Activated CD4-positive, CD25-positive, alpha-beta regulatory T cell treated with anti-CD3 and anti-CD28 coated beads, Interleukin-2, amount 50 U/mL, for 24 hours (primary cell): Measurements from ENCODE around the gene BACE2.

ENCODE experiments used
- ATAC-seq, 2 donors: fragments of 150-1000 bp; cut with Tn5 transposase; one replicate each; pipeline ENCODE4 v1.10.0; 2021; ENCODE audit warnings: mild to moderate bottlenecking in 1 of 2, moderate library complexity in 1 of 2

Gene BACE2

DNA sequence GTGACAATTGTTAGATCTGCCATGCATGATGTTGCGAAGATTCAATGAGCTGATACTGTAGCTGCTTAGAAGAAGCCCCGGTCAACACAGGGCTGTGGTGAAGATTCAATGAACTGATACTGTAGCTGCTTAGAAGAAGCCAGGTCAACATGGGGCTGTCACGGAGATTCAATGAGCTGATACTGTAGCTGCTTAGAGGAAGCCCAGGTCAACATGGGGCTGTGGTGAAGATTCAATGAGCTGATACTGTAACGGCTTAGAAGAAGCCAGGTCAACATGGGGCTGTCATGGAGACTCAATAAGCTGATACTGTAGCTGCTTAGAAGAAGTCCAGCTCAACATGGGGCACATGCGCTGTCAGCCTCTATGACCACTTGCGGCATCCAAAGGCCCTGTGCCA lies 18.8 kb upstream of the BACE2 start:
- ATAC-seq = peak in 1 of 2 donors; percentile 17

DNA sequence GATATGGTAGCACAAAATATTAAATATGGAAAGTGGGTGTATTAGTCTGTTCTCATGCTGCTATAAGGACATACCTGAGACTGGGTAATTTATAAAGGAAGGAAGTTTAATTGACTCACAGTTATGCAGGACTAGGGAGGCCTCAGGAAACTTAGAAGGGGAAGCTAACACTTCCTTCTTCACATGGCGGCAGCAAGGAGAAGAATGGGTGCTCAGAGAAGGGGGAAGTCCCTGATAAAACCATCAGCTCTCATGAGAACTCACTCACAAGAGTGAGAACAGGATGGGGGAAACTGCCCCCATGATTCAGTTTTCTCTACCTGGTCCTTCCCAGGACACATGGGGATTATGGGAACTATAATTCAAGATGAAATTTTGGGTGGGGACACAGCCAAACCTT lies 15.8 kb upstream of the BACE2 start:
- no peak for ATAC-seq

DNA sequence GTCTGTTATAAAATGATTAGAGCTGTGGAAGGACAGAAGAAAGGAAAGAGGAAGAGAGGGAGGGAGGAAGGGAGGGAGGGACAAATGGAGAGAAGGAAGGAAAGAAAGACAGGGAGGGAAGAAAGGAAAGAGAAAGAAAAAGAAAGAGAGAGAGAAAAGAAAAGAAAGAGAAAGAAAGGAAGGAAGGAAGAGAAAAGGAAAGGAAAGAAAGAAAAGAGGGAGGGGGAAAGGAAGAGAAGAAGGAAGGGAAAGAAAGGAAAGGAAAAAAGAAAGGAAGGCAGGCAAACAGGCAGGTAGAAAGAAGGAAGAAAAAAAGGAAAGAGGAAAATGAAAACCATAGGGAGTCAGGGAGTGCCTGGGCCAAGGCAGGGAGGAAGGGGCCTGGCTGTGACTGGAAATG lies 14.5 kb upstream of the BACE2 start:
- ATAC-seq = no peak

DNA sequence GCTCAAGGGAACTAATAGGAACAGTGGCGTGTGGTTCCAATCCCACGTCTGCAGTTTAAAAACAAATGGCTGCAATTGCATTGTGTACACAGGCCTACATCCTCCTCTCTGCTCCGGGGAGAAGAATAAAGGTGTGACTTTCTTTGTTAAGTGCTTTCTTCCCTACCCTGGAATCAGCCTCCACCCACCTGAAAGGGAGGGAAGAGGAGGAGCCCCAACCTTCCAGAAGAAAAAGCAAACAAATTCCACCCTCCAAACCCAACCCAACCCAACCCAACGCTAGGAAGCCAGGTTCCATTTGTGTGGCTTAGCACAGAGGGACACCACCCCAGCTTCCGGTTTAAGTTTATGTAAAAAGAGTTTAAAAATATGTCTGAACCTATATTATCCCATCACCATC lies 11.8 kb upstream of the BACE2 start:
- ATAC-seq = no peak

DNA sequence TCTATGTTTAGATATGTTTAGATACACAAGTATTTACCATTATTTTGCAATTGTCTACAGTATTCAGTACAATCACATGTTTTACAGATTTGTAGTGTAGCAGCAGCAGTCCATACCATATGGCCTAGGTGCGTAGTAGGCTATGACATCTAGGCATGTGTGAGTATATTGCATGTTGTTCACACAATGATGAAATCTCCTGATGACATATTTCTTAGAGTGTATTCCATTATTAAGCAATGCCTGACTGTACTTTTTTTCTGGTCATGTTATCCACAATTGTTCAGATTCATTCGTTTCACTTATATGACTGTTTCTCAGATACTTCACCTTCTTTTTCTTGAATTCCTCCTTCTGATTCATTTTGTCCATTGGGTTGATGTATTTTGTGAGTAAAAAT lies 9.9 kb upstream of the BACE2 start:
- ATAC-seq = no peak

DNA sequence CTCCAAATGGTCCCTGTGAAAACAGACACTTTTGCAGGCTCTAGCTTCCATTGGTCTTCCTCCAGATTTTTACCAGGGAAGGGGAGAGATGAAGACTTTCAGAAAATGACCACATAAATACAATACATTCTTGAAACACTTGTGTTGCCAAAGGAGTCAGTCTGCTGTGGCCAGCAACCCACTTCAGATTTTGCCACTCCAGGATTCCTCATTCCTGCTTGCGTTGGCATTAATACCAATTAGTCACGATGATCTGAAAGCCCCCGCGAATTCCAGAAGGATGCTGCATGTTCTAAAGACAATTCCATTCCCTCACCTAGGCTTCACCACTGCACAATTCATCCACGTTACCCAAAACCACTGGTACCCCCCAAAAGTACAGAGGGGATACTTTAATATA lies 7.9 kb upstream of the BACE2 start:
- ATAC-seq = no peak

DNA sequence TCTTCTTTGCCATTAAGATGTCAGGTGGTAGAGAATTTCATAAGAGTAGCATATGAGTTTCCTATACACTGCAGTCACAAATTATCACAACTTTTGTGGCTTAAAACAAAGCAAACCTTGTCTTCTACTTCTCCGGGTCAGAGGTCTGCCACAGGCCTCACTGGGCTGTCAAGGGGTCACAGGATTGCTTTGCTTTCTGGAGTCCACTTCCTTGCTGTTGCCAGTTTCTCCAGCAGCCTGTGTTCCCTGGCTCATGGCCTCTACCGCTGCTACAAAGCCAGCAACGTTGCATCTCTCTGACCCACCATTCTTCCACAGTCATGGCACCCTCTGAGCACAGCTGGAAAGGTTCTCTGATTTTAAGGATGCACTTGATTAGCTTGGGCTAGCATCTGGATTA lies 6.5 kb upstream of the BACE2 start:
- no peak for ATAC-seq

DNA sequence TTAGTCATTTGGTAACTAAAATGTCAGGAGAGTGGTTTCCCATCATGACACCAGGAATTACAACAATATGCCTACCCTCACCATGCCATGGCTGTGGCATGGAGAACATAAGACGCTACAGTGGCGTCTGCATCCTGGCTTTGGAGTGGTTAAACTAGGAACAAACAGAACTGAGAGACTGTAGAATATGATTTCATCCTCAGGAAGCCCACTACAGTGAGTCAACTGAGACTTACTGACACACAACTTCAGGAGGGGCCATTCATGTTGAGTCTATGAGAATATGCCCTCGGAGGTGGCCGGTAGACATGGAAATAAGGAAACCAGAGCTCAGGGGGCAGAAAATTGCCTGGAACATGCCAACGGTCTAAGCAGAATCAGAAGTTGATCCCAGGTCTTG lies 5.9 kb upstream of the BACE2 start:
- no peak for ATAC-seq

DNA sequence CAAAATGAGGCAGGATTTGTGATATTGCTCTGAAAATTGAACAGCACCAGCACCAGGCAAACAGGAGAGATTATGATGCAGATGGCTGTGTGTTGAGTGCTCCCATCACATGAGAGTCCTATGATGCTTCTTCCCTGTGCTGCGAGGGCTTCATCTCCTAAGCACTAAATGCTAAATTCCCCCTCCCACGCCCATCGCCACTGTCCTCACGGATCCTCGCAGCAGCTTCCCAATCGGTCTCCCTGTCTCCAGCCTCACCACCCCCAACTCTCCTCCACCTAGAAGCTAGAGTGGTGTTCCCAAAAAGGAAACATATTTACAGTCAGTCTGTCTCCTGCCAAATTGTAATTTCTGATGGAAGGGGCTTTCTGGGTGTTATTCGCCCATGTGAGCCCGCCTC lies 4.9 kb upstream of the BACE2 start:
- no peak for ATAC-seq

DNA sequence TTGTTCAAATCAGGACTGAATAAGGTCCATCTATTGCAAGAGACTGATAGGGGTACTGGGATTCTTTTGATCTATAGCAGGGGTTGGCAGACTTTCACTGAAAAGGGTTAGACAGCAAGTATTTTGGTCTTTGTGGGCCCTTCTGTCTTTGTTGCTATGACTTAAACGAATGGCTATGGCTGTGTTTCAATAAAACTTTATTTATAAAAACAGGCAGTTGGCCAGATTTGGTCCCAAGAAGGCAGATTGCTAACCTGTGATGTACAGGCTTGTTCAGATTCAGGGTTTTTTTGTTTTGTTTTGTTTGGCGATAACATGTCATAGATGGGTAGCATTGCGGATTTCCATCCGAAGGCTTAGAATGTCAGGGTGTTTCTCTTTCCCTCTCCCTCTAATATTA lies 3.9 kb upstream of the BACE2 start:
- no peak for ATAC-seq

DNA sequence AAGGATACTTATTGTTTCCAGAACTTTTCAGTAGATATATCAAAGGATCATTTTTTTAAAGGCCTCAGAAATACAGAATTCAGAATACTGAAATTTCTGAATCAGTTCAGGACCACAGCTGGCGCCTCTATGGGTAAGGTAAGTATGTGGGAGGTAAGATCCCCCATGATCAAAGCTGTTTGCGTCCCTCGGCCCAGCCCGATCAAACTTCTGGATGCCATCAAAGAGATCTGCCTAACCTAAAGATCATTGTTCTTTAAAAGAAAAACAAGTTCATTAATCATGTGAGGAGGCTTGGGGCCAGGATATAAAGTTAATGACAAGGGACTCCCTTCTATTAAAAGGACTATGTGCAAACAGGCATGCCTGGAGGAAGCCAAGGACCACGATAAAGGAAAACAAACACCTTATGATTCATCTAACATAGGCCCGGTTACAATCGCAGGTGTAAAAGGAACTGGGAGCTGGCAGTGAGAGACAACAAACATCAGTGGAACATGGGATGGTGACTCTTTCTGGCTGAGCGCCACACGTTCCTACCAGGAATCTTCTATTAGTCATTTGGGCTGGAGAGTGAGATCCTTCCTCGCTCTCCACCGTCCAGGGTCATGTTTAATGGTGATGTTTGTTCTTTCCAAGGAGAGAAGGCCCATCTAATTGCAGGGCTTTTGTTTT lies 2.8 kb upstream of the BACE2 start:
- ATAC-seq = no peak

DNA sequence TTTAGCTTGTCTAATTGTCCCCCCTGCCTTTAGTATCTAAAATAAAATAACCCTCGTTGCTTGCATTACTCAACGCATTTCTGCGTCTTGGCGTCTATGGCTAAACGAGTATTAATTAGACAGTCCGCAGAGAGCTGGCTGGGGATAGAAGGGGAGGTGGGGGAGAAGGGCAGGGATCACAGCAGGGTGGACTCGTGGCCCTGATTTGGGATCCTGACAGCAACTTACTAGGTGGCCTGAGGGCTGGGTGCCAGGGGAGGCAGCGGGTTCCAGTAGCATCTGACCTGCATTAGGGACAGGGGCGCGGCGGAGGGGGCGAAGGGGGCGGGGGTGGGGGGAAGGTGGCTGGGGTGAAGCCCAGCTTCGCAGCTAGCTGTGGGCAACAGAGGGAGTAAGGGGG lies 1.1 kb upstream of the BACE2 start:
- ATAC-seq = no peak

DNA sequence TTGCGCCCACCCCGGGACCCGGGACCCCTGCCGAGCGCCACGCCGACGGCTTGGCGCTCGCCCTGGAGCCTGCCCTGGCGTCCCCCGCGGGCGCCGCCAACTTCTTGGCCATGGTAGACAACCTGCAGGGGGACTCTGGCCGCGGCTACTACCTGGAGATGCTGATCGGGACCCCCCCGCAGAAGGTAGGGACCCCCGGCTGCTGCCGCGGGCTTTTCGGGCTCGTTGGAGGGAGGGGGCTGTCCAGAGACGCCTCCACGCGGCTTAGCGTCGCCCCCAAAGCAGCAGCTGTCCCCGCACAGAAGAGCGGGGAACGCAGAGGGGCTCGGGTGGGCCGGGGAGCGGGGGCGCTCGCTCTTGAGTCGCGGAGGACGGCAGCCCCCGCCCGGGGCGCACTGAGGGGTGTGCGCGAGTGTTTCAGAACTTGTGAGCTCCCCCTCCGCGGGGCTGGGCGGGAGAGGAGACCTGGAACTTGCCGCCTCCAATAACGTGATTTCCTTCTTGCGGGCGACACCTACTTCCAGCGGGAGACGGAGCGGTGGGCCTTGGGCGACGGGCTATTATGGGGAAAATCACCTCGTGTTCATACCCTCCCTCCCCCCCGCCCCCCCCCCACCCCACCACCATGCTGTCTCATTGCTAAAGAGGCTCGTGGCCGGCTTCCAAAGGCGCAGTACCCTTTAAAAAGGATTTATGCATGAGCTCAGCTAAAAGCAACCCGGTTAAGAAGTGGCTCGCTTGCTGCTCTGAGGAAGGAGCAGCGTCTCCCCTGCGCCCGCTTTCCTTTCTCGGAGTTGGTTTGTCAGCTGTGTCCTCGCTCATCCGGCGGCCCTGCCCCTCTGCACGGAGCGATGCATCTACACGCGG lies 664 bp downstream of the BACE2 start:
- no peak for ATAC-seq

DNA sequence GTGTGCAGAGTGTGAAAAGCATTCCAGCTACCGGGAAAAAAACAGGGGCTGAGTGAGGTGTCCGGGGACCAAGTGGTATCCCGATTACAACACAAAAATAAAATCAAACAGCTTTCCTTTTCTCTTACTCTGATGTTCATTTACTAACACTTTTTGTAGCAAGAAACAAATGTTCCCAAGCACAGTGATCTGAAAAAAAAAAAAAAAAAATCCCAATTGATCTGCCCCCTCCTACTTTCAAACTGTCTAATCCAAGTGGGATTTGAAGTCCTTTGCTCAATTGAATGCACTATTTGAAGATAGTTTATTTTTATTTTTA lies 1.3 kb downstream of the BACE2 start:
- no peak for ATAC-seq

DNA sequence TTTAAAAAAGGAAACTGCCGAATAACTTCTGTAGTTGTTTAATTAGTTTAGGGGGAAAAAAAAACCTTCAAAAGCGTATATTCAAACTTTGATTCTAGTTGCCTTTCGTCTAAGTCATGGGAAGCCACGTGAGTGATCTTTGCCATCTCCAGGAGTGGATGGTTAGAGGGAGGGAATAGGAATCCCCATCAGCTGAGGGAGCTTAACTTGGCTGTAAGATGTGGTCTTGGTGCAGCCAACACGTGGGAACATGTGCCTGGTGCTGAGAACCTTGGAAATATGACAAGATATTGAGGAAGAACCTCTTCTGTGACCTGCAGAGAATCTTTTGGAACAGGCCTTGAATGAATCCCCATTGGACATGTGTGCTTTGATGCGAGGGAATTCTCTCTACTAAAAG lies 1.7 kb downstream of the BACE2 start:
- ATAC-seq = no peak

DNA sequence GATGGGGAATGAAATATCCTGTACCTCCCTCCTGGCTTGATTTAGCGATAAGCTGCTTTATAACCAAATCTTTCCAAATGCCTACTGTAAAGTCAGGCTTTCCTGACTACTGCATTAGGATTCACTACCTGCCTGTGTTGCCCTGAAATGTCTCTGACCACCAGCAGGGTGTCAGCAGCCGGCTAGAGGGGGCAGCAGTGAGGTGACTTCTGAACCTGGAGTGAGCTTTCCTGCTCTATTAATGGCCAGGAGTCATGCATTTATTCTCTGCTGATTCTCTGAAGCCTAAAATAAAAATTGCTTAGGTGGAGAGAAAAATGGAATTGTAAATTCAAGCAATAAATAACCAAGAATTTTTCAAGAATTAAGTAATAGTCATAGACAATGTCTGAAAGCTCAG lies 2.5 kb downstream of the BACE2 start:
- no peak for ATAC-seq

DNA sequence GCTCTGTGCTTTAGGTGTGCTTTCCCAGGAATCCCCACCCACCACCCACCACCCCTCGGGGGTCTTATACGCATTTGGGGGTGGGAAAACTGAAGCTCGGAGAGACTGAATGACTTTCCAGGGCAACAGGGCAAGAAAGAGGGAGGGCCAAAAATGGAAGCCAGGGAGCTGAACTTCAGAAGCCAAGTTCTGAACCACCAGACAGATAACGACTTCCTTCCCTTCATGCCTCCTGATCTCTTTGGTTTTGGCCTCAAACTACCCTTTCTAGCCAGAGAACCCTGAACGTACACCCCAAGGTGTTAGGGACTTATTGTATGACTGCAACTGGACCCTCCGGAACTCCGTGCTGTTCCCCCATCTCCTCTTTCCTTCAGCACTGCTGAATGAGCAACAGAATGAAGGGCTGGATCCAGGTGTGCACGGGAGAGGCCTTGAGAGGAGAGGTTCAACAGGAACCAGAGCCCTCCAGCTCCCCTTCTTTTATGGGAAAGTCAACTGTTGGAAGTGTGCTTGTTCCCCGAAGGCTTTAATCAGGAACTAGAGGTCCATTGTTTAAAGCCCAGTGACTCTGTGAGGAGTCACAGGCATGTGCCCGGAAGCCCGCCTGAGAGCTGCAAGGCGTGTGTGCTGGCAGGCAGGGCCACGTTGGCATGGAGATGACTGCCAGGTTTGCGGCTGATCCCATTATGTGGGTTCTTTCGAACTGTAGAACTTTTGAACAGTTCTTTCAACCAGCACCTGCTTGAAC lies 3.1 kb downstream of the BACE2 start:
- no peak for ATAC-seq

DNA sequence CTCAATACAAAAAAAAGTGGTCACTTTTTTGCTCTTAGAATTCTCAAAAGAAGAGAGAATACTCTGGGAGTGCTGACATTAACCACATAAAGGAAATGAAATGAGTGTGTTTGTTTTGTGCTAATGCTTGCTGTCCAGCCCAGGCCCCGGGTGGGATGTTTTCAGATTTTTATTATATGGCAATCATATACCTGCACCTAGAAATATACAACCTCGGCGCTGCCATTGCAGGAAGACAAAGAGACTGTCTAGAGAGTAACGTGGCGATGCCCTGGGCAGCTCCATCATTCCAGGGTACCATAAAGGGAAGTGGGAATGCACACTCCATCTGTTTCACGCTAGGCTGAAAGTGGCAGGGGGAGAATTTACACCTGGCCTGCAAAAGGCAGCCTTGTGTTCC lies 7.1 kb downstream of the BACE2 start:
- no peak for ATAC-seq

DNA sequence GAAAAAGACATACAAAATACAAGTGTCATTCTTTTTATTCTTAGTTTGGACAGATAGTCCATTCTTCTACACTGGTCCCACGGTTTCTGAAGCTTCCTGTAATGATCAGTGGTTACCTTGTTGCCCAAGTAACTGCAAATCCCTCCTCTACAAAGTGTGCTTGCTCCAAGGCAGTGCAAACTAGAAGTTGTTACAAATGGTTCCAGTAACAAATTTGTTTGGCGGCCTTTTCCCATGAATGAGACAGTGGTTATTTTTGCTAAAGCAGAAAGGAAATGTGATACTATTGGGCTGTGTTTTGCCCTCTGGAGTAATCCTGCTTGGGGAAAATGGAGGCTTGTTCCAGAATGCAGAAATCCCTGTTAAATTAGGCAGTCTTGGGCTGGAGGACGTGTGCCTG lies 8.9 kb downstream of the BACE2 start:
- no peak for ATAC-seq

DNA sequence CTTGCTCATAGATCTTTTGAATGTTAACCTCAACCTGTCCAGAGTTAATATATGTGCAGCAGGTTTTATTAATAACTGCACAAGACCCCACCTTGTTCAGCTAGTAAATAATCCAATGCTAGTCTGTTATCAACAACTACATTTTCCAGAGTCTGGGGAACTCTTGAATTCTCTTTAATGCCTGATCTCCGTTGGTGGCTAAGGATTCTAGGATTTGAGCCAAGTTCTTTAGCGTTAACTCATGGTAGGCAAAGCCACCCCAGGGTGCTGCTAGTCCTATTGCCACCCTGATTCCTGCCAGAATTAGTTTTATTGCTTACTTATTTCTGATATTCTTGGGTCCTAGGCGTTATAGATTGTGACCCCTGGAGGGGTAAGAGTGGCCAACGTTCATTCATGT lies 12.8 kb downstream of the BACE2 start:
- no peak for ATAC-seq

DNA sequence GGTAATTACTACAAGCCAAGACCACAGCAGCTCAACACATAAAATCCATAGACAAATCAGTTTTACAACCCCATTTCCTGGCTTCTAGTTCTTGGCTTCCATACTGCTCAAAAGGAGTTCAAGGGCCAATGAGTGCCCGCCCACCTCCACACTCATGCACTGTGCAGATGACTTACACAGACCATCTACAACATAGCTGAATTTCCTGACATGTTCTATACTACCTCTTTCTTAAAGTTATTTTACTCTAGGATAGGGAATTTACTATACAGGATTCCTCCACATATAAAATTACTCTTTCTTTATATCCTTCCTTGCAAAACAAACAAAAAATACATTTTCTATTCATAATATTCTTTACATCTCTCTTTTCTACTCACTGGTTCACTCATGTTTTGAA lies 14.6 kb downstream of the BACE2 start:
- no peak for ATAC-seq

DNA sequence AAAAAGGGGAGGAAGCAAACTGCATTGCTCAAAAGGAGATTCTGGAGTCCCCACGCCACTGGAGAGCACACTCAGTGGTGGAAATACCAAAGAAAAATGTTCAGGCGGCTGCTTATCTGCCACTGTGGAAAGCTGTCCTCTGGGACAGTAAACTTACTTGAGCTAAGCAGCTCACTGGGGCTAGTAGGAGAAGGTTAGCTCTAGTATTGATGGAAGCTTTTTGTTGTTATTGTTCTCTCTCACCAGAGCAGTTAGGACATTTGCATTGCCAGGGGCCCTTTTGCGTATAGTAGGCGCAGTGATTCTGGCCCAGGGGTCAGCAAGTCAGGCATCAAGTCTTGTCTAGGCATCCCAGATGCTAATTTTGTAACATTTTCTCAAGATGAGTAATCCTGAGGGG lies 15.6 kb downstream of the BACE2 start:
- no peak for ATAC-seq

DNA sequence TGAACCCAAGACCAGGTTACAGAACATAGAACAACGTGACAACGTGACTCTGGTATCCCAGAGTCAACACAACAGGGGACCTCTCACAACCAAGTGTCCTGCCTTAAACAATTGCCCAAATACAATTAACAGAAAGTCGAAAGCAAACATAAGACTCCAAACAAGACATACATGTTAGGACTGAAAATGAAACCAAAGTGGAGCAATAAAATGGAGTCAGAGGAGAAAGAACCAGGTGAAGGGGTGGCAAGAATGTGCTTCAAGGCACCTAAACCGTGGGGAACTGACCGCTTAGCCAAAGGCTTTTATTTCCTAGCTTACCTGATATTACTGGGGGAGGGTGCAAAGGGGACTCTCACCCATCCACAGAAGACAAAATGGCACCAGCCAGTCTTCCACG lies 17.8 kb downstream of the BACE2 start:
- ATAC-seq = no peak
